ENCODE measurements around the gene SETD5.

SETD5 gene

GRCh38 chr3:9388142-9388541 is 9.3 kb upstream of the SETD5 start:
- in situ Hi-C loops (cut with MboI; ENCODE audit: low sequenced_read_pairs): no loop called here

GRCh38 chr3:9388562-9389272 is 8.7 kb upstream of the SETD5 start:
- in situ Hi-C loops (cut with MboI; ENCODE audit: low sequenced_read_pairs): no loop called here

GRCh38 chr3:9390265-9390888 is 7.0 kb upstream of the SETD5 start:
- in situ Hi-C loops (cut with MboI; ENCODE audit: low sequenced_read_pairs): no loop called here

GRCh38 chr3:9392041-9392440 is 5.4 kb upstream of the SETD5 start:
- in situ Hi-C loops (cut with MboI; ENCODE audit: low sequenced_read_pairs): no loop called here

GRCh38 chr3:9395570-9396300 is 1.7 kb upstream of the SETD5 start:
- in situ Hi-C loops (cut with MboI; ENCODE audit: low sequenced_read_pairs): no loop called here

- in situ Hi-C loops (cut with MboI; ENCODE audit: low sequenced_read_pairs): no loop called here
These were observed 1.1 kb upstream of the SETD5 start for GRCh38 chr3:9396301-9396631.

GRCh38 chr3:9396632-9397331 is 633 bp upstream of the SETD5 start:
- in situ Hi-C loops (cut with MboI; ENCODE audit: low sequenced_read_pairs): no loop called here

GRCh38 chr3:9397906-9398699 is 688 bp downstream of the SETD5 start:
- in situ Hi-C loops (cut with MboI; ENCODE audit: low sequenced_read_pairs): no loop called here

GRCh38 chr3:9398700-9399336 is 1.4 kb downstream of the SETD5 start:
- in situ Hi-C loops (cut with MboI; ENCODE audit: low sequenced_read_pairs): no loop called here

- in situ Hi-C loops (cut with MboI; ENCODE audit: low sequenced_read_pairs): no loop called here
These were observed 1.9 kb downstream of the SETD5 start for GRCh38 chr3:9399337-9399703.

GRCh38 chr3:9399746-9400145 is 2.3 kb downstream of the SETD5 start:
- in situ Hi-C loops (cut with MboI; ENCODE audit: low sequenced_read_pairs): no loop called here

- in situ Hi-C loops (cut with MboI; ENCODE audit: low sequenced_read_pairs): no loop called here
These were observed 3.2 kb downstream of the SETD5 start for GRCh38 chr3:9400616-9401015.

GRCh38 chr3:9401986-9402385 is 4.6 kb downstream of the SETD5 start:
- in situ Hi-C loops (cut with MboI; ENCODE audit: low sequenced_read_pairs): no loop called here

- in situ Hi-C loops (cut with MboI; ENCODE audit: low sequenced_read_pairs): no loop called here
These were observed 5.2 kb downstream of the SETD5 start for GRCh38 chr3:9402410-9403228.

- in situ Hi-C loops (cut with MboI; ENCODE audit: low sequenced_read_pairs): no loop called here
These were observed 6.0 kb downstream of the SETD5 start for GRCh38 chr3:9403463-9403862.

- in situ Hi-C loops (cut with MboI; ENCODE audit: low sequenced_read_pairs): no loop called here
These were observed 7.3 kb downstream of the SETD5 start for GRCh38 chr3:9404680-9405079.

- in situ Hi-C loops (cut with MboI; ENCODE audit: low sequenced_read_pairs): no loop called here
These were observed 8.3 kb downstream of the SETD5 start for GRCh38 chr3:9405756-9406155.

- in situ Hi-C loops (cut with MboI; ENCODE audit: low sequenced_read_pairs): no loop called here
These were observed 9.6 kb downstream of the SETD5 start for GRCh38 chr3:9406856-9407626.

- in situ Hi-C loops (cut with MboI; ENCODE audit: low sequenced_read_pairs): no loop called here
These were observed 10.6 kb downstream of the SETD5 start for GRCh38 chr3:9408061-9408460.

Data from HL-60/S4 (cell line).